GM21786 (cell line): ENCODE measurements around the gene MGAT4C.
"Not testable (repeated sequence)": the region's sequence is repeated elsewhere in the genome, so short reads cannot be mapped to it uniquely, and the experiment has no call there.

Experiments
- ATAC-seq: cut with Tn5 transposase; IDR thresholded peaks from one replicate; pipeline ENCODE4 v1.9.1; 2021; ENCODE audit not compliant: unreplicated experiment

MGAT4C gene

GRCh38 chr12:86138770-86139169 lies 117.4 kb downstream of the MGAT4C start:
- ATAC-seq, result no peak

- ATAC-seq, result no peak
Measured at GRCh38 chr12:86137936-86138335, 118.3 kb downstream of the MGAT4C start.

DNA sequence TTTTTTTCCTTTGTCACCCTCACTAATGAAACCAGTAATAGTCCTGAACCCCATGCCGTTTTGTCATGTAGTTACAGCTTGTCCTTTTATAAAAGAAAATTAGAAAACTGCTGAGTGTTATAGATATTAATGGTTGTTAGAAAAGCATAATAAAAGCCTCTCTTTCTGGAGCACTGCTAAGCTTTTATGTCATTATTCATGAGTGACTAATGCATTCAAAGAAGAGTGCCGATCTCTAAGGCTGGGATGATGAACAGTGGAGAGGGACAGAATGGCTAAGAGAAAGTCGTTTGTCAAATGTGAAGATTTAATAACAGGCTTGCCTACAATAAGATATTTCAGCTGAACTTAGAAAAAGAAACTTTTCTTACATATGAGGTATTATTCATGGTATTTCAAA lies 121.6 kb downstream of the MGAT4C start:
- no peak for ATAC-seq

- ATAC-seq, result not testable (repeated sequence)
Measured at GRCh38 chr12:86126900-86127299, 129.3 kb downstream of the MGAT4C start.

- no peak for ATAC-seq
Measured at GRCh38 chr12:86122846-86123468, 133.2 kb downstream of the MGAT4C start.

GRCh38 chr12:86118161-86118560 lies 138.0 kb downstream of the MGAT4C start:
- no peak for ATAC-seq

- ATAC-seq, result no peak
Measured at GRCh38 chr12:86117711-86118110, 138.5 kb downstream of the MGAT4C start.

DNA sequence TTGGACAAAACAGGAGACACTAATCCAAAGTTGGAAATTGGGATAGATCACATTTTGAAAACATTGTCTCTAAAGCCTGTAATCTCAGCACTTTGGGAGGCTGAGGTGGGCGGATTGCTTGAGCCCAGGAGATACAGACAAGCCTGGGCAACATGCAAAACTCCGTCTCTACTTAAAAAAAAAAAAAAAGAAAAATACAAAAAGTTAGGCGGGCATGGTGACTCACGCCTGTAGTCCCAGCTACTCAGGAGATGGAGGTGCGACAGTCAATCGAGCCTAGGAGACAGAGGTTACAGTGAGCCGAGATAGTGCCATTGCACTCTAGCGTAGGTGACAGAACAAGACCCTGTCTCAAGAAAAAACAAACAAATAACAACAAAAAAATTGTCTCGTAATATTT lies 152.1 kb downstream of the MGAT4C start:
- ATAC-seq, result no peak

- no peak for ATAC-seq
Measured at GRCh38 chr12:86097161-86097560, 159.0 kb downstream of the MGAT4C start.

GRCh38 chr12:86091681-86092080 lies 164.5 kb downstream of the MGAT4C start:
- no peak for ATAC-seq

DNA sequence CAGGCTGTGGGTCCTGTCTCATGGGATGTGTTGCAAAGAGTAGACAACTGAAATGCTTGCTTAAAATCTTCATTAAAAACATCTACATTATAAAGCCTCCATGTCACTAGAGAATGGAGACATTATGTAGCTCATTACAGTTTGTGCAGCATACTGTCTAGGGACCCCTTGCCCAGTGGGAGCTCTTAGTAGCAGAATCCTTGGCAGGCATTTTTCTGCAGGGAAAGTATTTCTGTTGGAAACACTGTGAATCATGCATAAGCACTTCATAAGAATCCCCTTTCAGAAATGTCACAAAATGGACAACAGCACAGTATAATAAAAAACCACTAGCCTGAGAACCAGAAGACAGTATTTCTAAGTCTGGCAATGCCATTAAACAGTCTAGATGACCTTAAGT lies 174.3 kb downstream of the MGAT4C start:
- no peak for ATAC-seq

DNA sequence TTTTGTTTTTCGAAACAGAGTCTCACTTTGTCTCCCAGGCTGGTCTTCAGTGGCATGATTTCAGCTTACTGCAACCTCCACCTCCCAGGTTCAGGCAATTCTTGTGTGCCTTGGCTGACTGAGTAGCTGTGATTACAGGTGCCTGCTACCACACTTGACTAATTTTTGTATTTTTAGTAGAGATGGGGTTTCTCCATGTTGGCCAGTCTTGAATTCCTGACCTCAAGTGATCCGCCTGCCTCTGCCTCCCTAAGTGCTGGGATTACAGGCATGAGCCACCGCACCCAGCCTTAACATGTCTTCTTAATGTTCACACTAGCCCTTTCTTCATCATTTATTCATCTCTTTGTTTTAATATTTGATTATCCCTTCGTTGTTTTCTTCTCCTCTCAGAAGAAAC lies 197.1 kb downstream of the MGAT4C start:
- ATAC-seq, result not testable (repeated sequence)

DNA sequence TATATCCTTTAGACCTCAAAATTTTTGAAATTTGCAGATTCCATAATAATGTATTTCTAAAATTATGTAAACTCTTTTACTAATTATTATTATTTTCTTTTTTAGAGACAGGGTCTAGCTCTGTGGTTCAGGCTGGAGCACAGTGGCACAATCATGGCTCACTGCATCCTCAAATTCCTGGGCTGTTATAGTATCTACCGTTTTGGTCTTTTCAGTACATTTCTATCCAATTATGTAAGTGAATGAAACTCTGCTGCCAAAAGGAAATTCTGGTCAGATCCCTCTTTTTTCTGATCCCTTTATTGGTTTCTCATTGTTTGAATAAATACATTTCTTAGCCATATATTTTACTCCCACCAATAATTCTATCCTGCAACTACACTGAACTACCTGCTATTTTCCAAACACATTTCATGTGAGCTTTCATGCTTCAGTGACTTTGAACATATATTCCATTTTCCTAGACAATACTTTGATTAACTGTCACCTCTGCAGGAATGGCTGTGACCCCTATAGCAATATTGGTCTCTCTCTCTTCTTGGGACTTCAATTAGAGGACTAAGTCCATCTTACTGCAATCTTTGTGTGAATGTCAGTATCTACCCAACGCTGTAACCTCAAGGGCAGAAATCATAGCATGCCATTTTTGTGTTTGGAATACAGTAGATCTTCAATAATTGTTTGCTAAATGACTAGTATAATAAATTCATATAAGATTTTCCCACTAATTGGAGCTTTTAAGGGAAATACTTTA lies 198.9 kb downstream of the MGAT4C start:
- no peak for ATAC-seq

DNA sequence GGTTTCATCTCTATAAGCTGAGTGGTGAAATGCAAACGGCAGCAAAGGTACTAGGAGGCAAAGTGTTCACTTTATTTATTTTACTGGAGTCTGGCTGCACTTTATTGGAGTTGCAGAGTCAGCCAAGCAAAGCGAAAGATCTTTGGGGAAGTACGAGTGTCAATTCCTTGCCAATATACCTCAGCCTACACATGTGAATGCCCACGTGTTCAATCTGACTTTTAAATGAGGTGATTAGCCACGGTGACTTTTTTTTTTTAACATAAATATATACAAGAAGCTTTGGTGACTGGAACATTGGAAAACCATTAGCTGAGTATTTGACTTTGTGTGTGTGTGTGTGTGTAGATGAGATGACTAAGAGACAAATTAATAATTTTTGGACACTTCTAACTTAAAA lies 203.3 kb downstream of the MGAT4C start:
- ATAC-seq, result no peak

- ATAC-seq, result no peak
Measured at GRCh38 chr12:86050010-86050409, 206.2 kb downstream of the MGAT4C start.

DNA sequence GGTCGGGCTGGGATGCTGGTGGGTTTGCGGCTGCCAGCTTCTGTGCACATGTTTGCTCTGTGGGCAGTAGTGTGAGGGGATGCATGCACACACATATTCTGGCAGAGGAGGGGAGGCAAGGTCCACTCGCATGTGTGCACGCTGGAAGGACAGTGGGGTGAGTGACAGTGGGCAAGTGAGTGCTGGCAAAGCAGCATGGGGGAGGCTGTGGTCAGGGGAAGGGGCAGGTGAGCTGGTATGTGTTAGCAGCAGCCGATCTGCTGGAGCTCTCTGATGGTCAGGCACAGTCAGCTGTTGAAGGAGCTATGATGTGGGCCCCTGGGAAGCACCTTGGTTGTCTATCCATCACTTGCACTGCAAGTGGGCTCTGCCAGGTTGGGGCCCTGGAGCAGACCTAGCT lies 211.8 kb downstream of the MGAT4C start:
- ATAC-seq, result no peak

GRCh38 chr12:86042062-86042461 lies 214.1 kb downstream of the MGAT4C start:
- no peak for ATAC-seq

DNA sequence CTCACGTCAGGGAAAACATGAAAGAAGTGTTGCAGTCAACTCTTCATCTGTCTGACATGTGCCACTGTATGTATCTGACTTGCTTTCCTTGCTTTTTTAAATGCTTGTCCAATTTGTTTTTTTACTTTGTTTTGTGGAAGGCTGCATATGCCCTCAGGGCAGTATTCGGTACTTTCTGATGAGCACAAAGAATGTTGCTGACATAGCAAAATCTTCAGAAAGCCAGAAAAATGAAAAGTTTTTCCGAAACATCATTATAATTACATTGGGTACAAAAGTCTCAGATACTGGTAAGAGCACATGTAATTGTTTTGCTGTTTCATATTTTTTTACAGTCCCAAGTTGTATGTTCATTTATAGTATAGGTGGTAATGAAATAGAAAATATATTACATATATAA lies 237.8 kb downstream of the MGAT4C start:
- no peak for ATAC-seq

GRCh38 chr12:86015026-86015425 lies 241.2 kb downstream of the MGAT4C start:
- no peak for ATAC-seq

- ATAC-seq, result no peak
Measured at GRCh38 chr12:86006727-86007126, 249.5 kb downstream of the MGAT4C start.

DNA sequence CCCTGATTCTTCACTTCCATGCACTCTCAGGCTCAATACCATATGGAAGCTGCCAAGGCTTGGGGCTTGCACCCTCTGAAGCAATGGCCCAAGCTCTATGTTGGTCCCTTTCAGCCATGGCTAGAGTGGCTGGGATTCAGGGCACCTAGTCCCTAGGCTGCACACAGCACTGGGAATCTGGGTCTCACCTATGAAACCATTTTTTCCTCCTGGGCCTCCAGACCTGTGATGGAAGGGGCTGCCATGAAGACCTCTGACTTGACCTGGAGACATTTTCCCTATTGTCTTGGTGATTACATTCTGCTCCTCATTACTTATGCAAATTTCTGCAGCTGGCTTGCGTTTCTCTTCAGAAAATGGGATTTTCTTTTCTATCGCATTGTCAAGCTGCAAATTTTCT lies 258.1 kb downstream of the MGAT4C start:
- ATAC-seq, result no peak

DNA sequence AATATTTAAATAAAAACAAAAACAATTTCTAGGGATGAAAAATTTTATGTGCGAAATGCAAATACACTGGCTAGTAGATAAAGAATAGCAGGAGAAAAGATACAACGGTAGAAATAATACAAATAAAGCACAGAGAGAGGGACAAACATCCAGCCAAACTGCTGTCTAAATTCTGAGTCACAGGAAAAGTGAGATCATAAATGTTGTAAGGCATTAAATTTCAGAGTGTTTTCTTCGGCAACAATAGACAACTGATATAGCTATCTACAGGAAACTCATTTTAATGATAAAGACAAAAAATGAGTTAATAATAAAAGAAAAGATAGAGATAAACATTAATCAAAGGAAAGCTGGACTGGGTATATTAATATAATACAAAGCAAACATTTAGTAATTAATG lies 259.9 kb downstream of the MGAT4C start:
- no peak for ATAC-seq

- no peak for ATAC-seq
Measured at GRCh38 chr12:85993746-85994145, 262.4 kb downstream of the MGAT4C start.
